ENCODE measurements around the gene BDH2.

BDH2 gene

GRCh38 chr4:103098341-103098740 is 1.3 kb downstream of the BDH2 start:
- TF ChIP-seq ZNF274 (IDR thresholded peaks at IDR 0.05; ENCODE audit: low read depth, low read length) = no peak
- H3K4me3 ChIP-seq (ENCODE audit: low read length) = no peak overlapping the region

- no peak overlapping the region for H3K4me3 ChIP-seq (ENCODE audit: low read length)
- TF ChIP-seq ZNF274 (IDR thresholded peaks at IDR 0.05; ENCODE audit: low read depth, low read length) = no peak
These were observed 2.5 kb downstream of the BDH2 start for GRCh38 chr4:103097112-103097511.

GRCh38 chr4:103095080-103095479 is 4.6 kb downstream of the BDH2 start:
- no peak for TF ChIP-seq ZNF274 (IDR thresholded peaks at IDR 0.05; ENCODE audit: low read depth, low read length)
- H3K4me3 ChIP-seq (ENCODE audit: low read length) = no peak overlapping the region

GRCh38 chr4:103092245-103092644 is 7.4 kb downstream of the BDH2 start:
- no peak for TF ChIP-seq ZNF274 (IDR thresholded peaks at IDR 0.05; ENCODE audit: low read depth, low read length)
- H3K4me3 ChIP-seq (ENCODE audit: low read length) = no peak overlapping the region

- no peak for TF ChIP-seq ZNF274 (IDR thresholded peaks at IDR 0.05; ENCODE audit: low read depth, low read length)
- no peak overlapping the region for H3K4me3 ChIP-seq (ENCODE audit: low read length)
These were observed 7.9 kb downstream of the BDH2 start for GRCh38 chr4:103091601-103092223.

GRCh38 chr4:103089481-103089880 is 10.2 kb downstream of the BDH2 start:
- no peak for TF ChIP-seq ZNF274 (IDR thresholded peaks at IDR 0.05; ENCODE audit: low read depth, low read length)
- no peak overlapping the region for H3K4me3 ChIP-seq (ENCODE audit: low read length)

GRCh38 chr4:103086551-103086950 is 13.1 kb downstream of the BDH2 start:
- no peak overlapping the region for H3K4me3 ChIP-seq (ENCODE audit: low read length)
- TF ChIP-seq ZNF274 (IDR thresholded peaks at IDR 0.05; ENCODE audit: low read depth, low read length) = no peak

- H3K4me3 ChIP-seq (ENCODE audit: low read length) = no peak overlapping the region
- no peak for TF ChIP-seq ZNF274 (IDR thresholded peaks at IDR 0.05; ENCODE audit: low read depth, low read length)
These were observed 14.0 kb downstream of the BDH2 start for GRCh38 chr4:103085555-103086196.

- TF ChIP-seq ZNF274 (IDR thresholded peaks at IDR 0.05; ENCODE audit: low read depth, low read length) = no peak
- no peak overlapping the region for H3K4me3 ChIP-seq (ENCODE audit: low read length)
These were observed 20.0 kb downstream of the BDH2 start for GRCh38 chr4:103079621-103080020.

- peak within 1 kb of the TSS; percentile 76 for H3K4me3 ChIP-seq (ENCODE audit: low read length)
- TF ChIP-seq ZNF274 (IDR thresholded peaks at IDR 0.05; ENCODE audit: low read depth, low read length) = no peak
These were observed 22.8 kb downstream of the BDH2 start, which contains the start of gene SLC9B2 for GRCh38 chr4:103076747-103077347. Gene SLC9B2 (minus strand): TSS chr4:103076761. CDS start chr4:103067550, 9,211 bp downstream.

- H3K4me3 ChIP-seq (ENCODE audit: low read length) = peak overlapping the region; percentile 76
- no peak for TF ChIP-seq ZNF274 (IDR thresholded peaks at IDR 0.05; ENCODE audit: low read depth, low read length)
These were observed 23.5 kb downstream of the BDH2 start for GRCh38 chr4:103075894-103076746.

- TF ChIP-seq ZNF274 (IDR thresholded peaks at IDR 0.05; ENCODE audit: low read depth, low read length) = no peak
- H3K4me3 ChIP-seq (ENCODE audit: low read length) = peak overlapping the region; percentile 76
These were observed 24.2 kb downstream of the BDH2 start for GRCh38 chr4:103075435-103075893.

- H3K4me3 ChIP-seq (ENCODE audit: low read length) = peak overlapping the region; percentile 76
- TF ChIP-seq ZNF274 (IDR thresholded peaks at IDR 0.05; ENCODE audit: low read depth, low read length) = no peak
These were observed 24.7 kb downstream of the BDH2 start for GRCh38 chr4:103074744-103075434.

Data from GM08714 (cell line).